ENCODE data around the gene RHOF.

The RHOF gene

DNA sequence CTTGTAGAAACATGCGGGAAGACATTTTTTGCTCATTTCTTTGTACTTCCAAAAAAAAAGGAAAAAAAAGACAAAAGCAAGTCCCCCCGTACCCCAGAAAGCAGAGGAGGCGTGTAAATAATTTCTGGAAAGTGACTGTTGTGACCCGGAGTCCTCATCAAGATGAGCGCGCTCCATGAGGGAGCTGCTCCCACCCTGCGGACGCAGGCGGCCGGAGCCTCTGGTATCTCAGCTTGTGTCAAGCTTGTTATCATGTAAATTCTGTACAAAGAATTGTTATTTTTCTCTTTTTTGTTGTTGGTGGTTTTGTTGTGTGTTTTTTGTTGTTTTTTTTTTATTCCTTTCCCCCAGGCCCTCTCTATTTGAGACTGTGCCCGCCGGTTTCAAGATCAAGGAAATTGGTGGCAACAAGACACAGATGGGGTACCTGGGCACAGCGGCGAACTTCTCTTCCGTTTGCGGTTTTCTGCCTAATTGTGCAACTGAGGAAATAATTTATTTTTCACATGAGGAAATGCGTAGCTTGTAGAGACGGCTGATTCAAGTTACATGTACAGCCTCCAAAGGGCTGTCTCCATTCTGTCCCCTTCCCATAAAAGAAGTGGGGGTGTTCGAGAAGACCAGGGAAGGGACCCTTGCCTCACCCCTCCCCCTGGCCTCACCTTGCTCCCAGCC is 38.2 kb upstream of the RHOF start:
- DNase-seq (ENCODE audit: low read depth): no peak
- no peak for TF ChIP-seq POLR2A (IDR thresholded peaks at IDR 0.05; ENCODE audit: extremely low read depth, insufficient read length)
- TF ChIP-seq, protein P1, sequence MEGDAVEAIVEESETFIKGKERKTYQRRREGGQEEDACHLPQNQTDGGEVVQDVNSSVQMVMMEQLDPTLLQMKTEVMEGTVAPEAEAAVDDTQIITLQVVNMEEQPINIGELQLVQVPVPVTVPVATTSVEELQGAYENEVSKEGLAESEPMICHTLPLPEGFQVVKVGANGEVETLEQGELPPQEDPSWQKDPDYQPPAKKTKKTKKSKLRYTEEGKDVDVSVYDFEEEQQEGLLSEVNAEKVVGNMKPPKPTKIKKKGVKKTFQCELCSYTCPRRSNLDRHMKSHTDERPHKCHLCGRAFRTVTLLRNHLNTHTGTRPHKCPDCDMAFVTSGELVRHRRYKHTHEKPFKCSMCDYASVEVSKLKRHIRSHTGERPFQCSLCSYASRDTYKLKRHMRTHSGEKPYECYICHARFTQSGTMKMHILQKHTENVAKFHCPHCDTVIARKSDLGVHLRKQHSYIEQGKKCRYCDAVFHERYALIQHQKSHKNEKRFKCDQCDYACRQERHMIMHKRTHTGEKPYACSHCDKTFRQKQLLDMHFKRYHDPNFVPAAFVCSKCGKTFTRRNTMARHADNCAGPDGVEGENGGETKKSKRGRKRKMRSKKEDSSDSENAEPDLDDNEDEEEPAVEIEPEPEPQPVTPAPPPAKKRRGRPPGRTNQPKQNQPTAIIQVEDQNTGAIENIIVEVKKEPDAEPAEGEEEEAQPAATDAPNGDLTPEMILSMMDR (IDR thresholded peaks at IDR 0.05; ENCODE audit: low read depth, low read length): no peak
- no peak for TF ChIP-seq MYC (IDR thresholded peaks at IDR 0.05; ENCODE audit: low read depth, low read length)
- TF ChIP-seq, protein P2, sequence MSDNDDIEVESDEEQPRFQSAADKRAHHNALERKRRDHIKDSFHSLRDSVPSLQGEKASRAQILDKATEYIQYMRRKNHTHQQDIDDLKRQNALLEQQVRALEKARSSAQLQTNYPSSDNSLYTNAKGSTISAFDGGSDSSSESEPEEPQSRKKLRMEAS (IDR thresholded peaks at IDR 0.05; ENCODE audit: low read depth, low read length): no peak
- no peak overlapping the region for H3K4me3 ChIP-seq (ENCODE audit: low read depth, low read length)

DNA sequence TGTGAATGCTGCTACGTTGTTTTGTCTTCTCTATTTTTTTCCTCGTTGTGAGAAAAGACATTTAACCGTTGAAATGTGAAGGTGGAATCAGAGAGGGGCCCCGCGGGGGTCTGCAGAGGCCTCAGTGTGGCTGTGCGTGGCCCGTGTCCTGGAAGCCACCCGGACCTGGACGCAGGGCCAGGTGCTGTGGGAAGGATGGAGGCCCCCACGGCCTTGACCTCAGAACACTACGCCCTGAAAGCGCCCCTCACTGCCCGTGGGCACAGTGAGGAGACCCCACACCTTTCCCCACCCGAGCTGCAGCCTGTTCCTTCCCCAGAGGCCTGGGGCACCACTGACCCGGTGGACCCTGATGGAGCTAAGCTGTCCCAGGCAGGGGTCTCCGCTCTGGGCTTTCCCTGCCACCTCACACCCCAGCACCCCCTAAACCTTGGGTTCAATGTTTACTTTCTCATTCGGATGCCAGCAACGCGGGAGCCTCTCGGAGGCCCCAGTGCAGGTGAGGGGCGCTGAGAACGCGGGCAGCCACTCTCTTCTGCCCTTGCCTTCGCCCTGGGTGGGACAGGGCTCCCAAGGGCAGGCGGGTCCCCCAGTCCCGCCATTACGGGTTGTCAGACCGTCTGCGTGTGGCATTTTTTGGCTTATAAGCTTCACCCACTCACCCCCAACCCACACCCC is 37.2 kb upstream of the RHOF start:
- no peak for DNase-seq (ENCODE audit: low read depth)
- H3K4me3 ChIP-seq (ENCODE audit: low read depth, low read length): no peak overlapping the region
- no peak for TF ChIP-seq POLR2A (IDR thresholded peaks at IDR 0.05; ENCODE audit: extremely low read depth, insufficient read length)

DNA sequence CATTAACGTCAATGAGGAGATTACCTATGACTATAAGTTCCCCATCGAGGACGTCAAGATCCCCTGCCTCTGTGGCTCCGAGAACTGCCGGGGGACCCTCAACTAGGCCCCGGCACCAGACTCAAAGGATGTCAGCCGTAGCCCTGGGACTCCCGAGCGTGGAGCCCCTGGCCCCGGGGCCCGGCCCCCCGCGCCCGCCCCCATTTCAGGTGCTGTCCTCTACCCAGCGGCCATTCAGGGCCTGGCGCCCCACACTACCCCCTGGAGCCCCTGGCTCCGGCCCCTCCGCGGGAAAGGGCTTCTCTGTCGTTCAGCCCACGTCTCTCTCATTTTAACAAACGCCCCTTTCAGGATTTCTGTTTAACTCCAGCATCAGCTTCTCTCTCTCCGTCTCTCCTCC is 36.6 kb upstream of the RHOF start:
- no peak overlapping the region for H3K4me3 ChIP-seq (ENCODE audit: low read depth, low read length)
- no peak for DNase-seq (ENCODE audit: low read depth)
- TF ChIP-seq, protein P2 (IDR thresholded peaks at IDR 0.05; ENCODE audit: low read depth, low read length): no peak
- TF ChIP-seq POLR2A (IDR thresholded peaks at IDR 0.05; ENCODE audit: extremely low read depth, insufficient read length) (no peak), MYC (IDR thresholded peaks at IDR 0.05; ENCODE audit: low read depth, low read length) (no peak)

DNA sequence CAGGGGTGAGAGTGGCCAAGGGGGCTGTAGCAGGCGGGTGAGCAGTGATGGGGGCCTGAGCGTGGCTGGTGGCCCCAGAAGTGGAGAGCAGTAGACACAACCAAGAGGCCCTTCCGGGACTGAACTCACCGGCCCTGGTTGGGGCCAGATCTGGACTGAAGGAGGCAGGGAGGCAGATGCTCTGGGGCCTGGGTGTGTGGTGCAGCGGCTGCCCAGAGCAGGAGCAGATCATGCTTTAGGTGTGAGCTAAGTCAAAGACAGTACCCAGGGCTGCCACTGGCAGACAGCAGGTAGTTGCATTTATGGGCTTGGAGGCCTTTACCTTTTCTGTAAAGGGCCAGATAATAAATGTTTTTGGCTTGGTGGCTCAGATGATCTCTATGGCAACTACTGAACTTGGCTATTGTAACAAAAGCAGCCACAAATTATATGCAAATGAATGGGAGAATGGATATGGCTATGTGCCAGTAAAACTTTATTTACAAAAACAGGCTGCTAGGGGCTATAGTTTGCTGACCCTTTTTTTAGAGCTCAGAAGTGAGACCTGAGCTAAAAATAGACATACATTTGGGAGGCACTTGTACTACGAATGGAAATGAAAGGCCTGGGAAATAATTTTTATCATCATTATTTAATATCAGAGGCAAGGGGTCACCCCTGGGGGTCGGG is 35.9 kb upstream of the RHOF start:
- H3K4me3 ChIP-seq (ENCODE audit: low read depth, low read length): no peak overlapping the region
- no peak for DNase-seq (ENCODE audit: low read depth)
- TF ChIP-seq POLR2A (IDR thresholded peaks at IDR 0.05; ENCODE audit: extremely low read depth, insufficient read length): no peak
- TF ChIP-seq, protein P2 (IDR thresholded peaks at IDR 0.05; ENCODE audit: low read depth, low read length): no peak
- no peak for TF ChIP-seq MYC (IDR thresholded peaks at IDR 0.05; ENCODE audit: low read depth, low read length)
- TF ChIP-seq, protein P1 (IDR thresholded peaks at IDR 0.05; ENCODE audit: low read depth, low read length): no peak

DNA sequence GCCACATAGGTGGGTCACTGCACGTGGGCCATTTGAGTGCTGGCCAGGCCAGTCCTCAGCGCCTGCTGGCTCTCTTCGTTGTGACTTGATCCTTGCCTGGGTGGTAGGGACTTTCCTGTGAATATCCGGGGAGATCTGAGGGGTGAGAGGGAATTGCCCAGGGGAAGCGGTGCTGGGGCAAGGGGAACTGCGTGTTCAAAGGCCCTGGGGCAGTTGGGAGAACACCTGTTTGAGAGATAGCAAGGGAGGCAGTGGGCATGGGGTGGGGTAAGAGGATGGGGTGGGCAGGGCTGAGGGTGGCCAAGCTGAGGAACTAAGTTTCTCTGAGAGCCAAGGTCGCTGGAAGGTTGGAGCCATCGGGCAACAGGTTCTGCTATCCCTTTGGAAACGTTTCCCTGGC is 35.3 kb upstream of the RHOF start:
- TF ChIP-seq, protein P1 (IDR thresholded peaks at IDR 0.05; ENCODE audit: low read depth, low read length): no peak
- TF ChIP-seq, protein P2 (IDR thresholded peaks at IDR 0.05; ENCODE audit: low read depth, low read length): no peak
- TF ChIP-seq POLR2A (IDR thresholded peaks at IDR 0.05; ENCODE audit: extremely low read depth, insufficient read length) (no peak), MYC (IDR thresholded peaks at IDR 0.05; ENCODE audit: low read depth, low read length) (no peak)
- H3K4me3 ChIP-seq (ENCODE audit: low read depth, low read length): no peak overlapping the region
- DNase-seq (ENCODE audit: low read depth): no peak

DNA sequence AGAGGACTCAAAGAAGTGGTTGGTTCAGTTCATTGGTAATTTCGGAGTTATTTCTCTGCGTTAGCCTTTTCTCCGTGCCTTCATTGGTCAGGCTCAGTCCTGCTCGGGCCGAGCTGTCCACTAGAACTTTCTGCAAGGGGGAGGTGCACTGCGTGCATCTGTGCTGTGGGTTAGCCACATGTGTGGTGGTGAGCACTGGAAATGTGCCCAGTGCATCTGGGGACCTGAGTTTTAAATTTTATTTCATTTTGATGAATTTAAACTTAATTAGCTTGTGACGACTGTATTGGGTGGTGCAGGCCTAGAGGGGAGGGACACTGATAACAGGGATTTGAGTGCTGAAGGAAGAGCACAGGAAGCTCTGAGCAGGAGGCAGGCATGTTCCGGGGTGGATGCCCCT is 34.8 kb upstream of the RHOF start:
- DNase-seq (ENCODE audit: low read depth): no peak
- no peak overlapping the region for H3K4me3 ChIP-seq (ENCODE audit: low read depth, low read length)
- TF ChIP-seq MYC (IDR thresholded peaks at IDR 0.05; ENCODE audit: low read depth, low read length): no peak
- TF ChIP-seq POLR2A (IDR thresholded peaks at IDR 0.05; ENCODE audit: extremely low read depth, insufficient read length): no peak
- TF ChIP-seq, protein P1 (IDR thresholded peaks at IDR 0.05; ENCODE audit: low read depth, low read length): no peak
- TF ChIP-seq, protein P2 (IDR thresholded peaks at IDR 0.05; ENCODE audit: low read depth, low read length): no peak
